ENCODE measurements around the gene PI16. TPM values are rescaled to one million over a fixed set of nuclear protein-coding genes. Genes with fewer than 3 reads are reported as not detected.

PI16 gene
- total and polyA plus RNA-seq, 2 donors (not counting 3 experiments of a cell fraction or from before 2014, with no cell fraction given): 0.14 TPM; not detected in 1

DNA sequence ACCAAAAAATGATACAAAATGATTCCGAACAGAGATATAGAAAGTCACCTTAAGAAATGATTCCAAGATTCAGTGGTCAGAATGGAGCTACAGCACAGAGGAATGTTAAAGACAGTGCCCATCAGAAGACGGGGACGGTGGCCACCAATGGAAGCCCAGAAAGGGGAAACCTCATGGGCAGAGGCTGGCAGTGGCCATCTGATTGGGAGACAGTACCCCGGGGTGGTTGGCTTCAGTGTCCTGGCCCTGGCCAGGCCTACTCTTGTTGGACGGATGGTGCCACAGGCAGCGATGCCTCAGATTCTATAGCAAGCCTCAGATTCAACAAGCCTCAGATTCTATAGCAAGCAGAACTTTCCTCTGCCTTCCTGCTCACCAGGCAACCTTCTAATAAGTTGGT lies 16.6 kb upstream of the PI16 start:
- Histone ChIP-seq H3K4me3 (replicated peaks in 1 of 3; ENCODE audit: insufficient read depth in 1 of 3, low read depth in 1 of 3, low read length in 3 of 3) (no peak overlapping the region), H3K9me3 (replicated peaks; ENCODE audit: control insufficient read depth, insufficient read depth, low read length) (no peaks in the 10 kb centered on the region), H2AFZ (ENCODE audit: low read depth, low read length) (no peak overlapping the region), H3K27ac (ENCODE audit: insufficient read depth, low read depth, low read length) (no peak overlapping the region), H3K4me1 (ENCODE audit: control insufficient read depth, extremely low read depth, insufficient read depth, low read length) (peaks cover 6% of the 10 kb centered on the region), H4K20me1 (replicated peaks; ENCODE audit: control insufficient read depth, extremely low read depth, insufficient read depth, low read length) (no peaks in the 10 kb centered on the region), H3K36me3 (ENCODE audit: control insufficient read depth in 2 of 2, extremely low read depth in 1 of 2, insufficient read depth in 2 of 2, low read length in 2 of 2) (no peaks in the 10 kb centered on the region), H3K9ac (replicated peaks; ENCODE audit: extremely low read depth, insufficient read depth, low read length) (no peak overlapping the region), H3K79me2 (ENCODE audit: control insufficient read depth, insufficient read depth, low read length) (no peaks in the 10 kb centered on the region), H3K27me3 (ENCODE audit: control insufficient read depth in 2 of 2, insufficient read depth in 2 of 2, low read length in 2 of 2) (peaks cover 0 to 3% of the 10 kb centered on the region in 2 experiments), H3K9me1 (replicated peaks; ENCODE audit: control insufficient read depth, extremely low read depth, insufficient read depth, low read length) (no peaks in the 10 kb centered on the region), H3K4me2 (ENCODE audit: insufficient read depth, low read length) (no peak overlapping the region)
- intact Hi-C loops (cut with micrococcal nuclease) (no loop called here), dilution Hi-C loops (cut with MboI; ENCODE audit: extremely low pct_ligation_motif_present, low sequenced_read_pairs) (no loop called here)
- BruUV-seq (replicated peaks): no TSS peak
- CTCF ChIA-PET: no interaction called here
- POLR2A ChIA-PET: interaction anchor here (0.6 kb wide), 1 partner anchor 188 kb away, joined by 5 read pairs; no protein-coding TSS in a partner anchor
- FAIRE-seq (no peak), DNase-seq (ENCODE audit: low read depth, low spot score) (no peak)
- TF ChIP-seq MYC (IDR thresholded peaks at IDR 0.05; ENCODE audit: low read depth, low read length) (no peak), POLR2AphosphoS5 (IDR thresholded peaks at IDR 0.05; ENCODE audit: insufficient read depth, low read depth, low read length) (no peak), POLR2A (IDR thresholded peaks at IDR 0.05; ENCODE audit: low read depth, low read length) (no peak), JUN (IDR thresholded peaks at IDR 0.05; ENCODE audit: borderline replicate concordance, insufficient read depth, insufficient read length, low read depth) (no peak), EZH2 (IDR thresholded peaks at IDR 0.05; ENCODE audit: borderline replicate concordance, low read depth, low read length, severe bottlenecking) (no peak), GATA2 (IDR thresholded peaks at IDR 0.05; ENCODE audit: insufficient read depth, insufficient read length, low read depth, low read length) (no peak), FOS (IDR thresholded peaks at IDR 0.05; ENCODE audit: borderline replicate concordance, insufficient read depth, low read length) (no peak)
- TF ChIP-seq, protein P1, sequence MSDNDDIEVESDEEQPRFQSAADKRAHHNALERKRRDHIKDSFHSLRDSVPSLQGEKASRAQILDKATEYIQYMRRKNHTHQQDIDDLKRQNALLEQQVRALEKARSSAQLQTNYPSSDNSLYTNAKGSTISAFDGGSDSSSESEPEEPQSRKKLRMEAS (IDR thresholded peaks at IDR 0.05; ENCODE audit: insufficient read depth, insufficient read length): no peak
- TF ChIP-seq, protein P2, sequence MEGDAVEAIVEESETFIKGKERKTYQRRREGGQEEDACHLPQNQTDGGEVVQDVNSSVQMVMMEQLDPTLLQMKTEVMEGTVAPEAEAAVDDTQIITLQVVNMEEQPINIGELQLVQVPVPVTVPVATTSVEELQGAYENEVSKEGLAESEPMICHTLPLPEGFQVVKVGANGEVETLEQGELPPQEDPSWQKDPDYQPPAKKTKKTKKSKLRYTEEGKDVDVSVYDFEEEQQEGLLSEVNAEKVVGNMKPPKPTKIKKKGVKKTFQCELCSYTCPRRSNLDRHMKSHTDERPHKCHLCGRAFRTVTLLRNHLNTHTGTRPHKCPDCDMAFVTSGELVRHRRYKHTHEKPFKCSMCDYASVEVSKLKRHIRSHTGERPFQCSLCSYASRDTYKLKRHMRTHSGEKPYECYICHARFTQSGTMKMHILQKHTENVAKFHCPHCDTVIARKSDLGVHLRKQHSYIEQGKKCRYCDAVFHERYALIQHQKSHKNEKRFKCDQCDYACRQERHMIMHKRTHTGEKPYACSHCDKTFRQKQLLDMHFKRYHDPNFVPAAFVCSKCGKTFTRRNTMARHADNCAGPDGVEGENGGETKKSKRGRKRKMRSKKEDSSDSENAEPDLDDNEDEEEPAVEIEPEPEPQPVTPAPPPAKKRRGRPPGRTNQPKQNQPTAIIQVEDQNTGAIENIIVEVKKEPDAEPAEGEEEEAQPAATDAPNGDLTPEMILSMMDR (IDR thresholded peaks at IDR 0.05; ENCODE audit: extremely low read depth in 1 of 2, insufficient read depth in 1 of 2, low read depth in 1 of 2, low read length in 2 of 2): no peak
